ENCODE data around the gene CST2.

GRCh38 chr20:23875606-23876237, 49.2 kb upstream of the CST2 start:
- TF ChIP-seq POLR2A (IDR thresholded peaks at IDR 0.05; ENCODE audit: low read depth): no peak
- no peak for TF ChIP-seq CTCF (IDR thresholded peaks at IDR 0.05)
